SU-DHL-6 (cell line): ENCODE data around the gene MAIP1.

Experiments
- H2AFZ ChIP-seq: fragments of 200-600 bp; sonication (generic); 2 replicates; pipeline ENCODE4 v1.6.1; 2014; ENCODE audit warnings: low read depth, mild to moderate bottlenecking, moderate library complexity, mixed read lengths, antibody characterized with exemption, low read length; ENCODE audit not compliant: severe bottlenecking
- H3F3A ChIP-seq: fragments of 200-600 bp; shearing (Covaris generic); 2 replicates; pipeline ENCODE4 v1.6.0; 2016; ENCODE audit warnings: antibody characterized with exemption, mild to moderate bottlenecking; ENCODE audit not compliant: insufficient read depth
- H3K27ac ChIP-seq: fragments of 200-600 bp; sonication (generic); 2 replicates; pipeline ENCODE4 v1.5.1; 2016; ENCODE audit warnings: low read depth, mild to moderate bottlenecking, low read length, moderate library complexity, mixed read lengths
- H3K27me3 ChIP-seq: fragments of 200-600 bp; sonication (generic), shearing (Covaris generic); 2 replicates; pipeline ENCODE4 v1.6.0; 2014; ENCODE audit warnings: mild to moderate bottlenecking, low read length
- H3K36me3 ChIP-seq: fragments of 200-600 bp; sonication (generic); 2 replicates; pipeline ENCODE4 v1.6.1; 2014; ENCODE audit warnings: mild to moderate bottlenecking, low read length, mixed read lengths
- H3K4me2 ChIP-seq: fragments of 300-600, 200-600 bp; shearing (Covaris generic), sonication (generic); 2 replicates; pipeline ENCODE4 v1.6.0; 2014; ENCODE audit warnings: low read length, low read depth, mild to moderate bottlenecking; ENCODE audit not compliant: poor library complexity, severe bottlenecking
- H3K4me3 ChIP-seq: fragments of 200-600 bp; sonication (generic); 2 replicates; pipeline ENCODE4 v1.5.1; 2014; ENCODE audit warnings: antibody characterized with exemption, low read length, mild to moderate bottlenecking, mixed read lengths; ENCODE audit not compliant: insufficient read depth, poor library complexity, severe bottlenecking
- H3K79me2 ChIP-seq: fragments of 200-600 bp; sonication (generic); 2 replicates; pipeline ENCODE4 v1.6.1; 2014; ENCODE audit warnings: mild to moderate bottlenecking, low read length, moderate library complexity; ENCODE audit not compliant: insufficient read depth
- H3K9ac ChIP-seq: fragments of 200-600 bp; sonication (generic); 2 replicates; pipeline ENCODE4 v1.7.0; 2014; ENCODE audit warnings: mild to moderate bottlenecking, low read length
- H3K9me2 ChIP-seq: fragments of 200-600 bp; sonication (generic); replicated peaks from 2 replicates; pipeline ENCODE4 v1.6.1; 2014; ENCODE audit warnings: low read length; ENCODE audit not compliant: insufficient read depth
- H3K9me3 ChIP-seq: fragments of 200-600 bp; sonication (generic); 2 replicates; pipeline ENCODE4 v1.6.1; 2014; ENCODE audit warnings: low read length, mixed read lengths; ENCODE audit not compliant: insufficient read depth
- H4K20me1 ChIP-seq: fragments of 200-600 bp; sonication (generic); 2 replicates; pipeline ENCODE4 v1.6.1; 2014; ENCODE audit warnings: low read depth, mild to moderate bottlenecking, antibody characterized with exemption, low read length, moderate library complexity, mixed read lengths
- EZH2phosphoT487 ChIP-seq: fragments of 200-600 bp; sonication (generic), shearing (Covaris generic); conservative IDR thresholded peaks from 2 replicates; pipeline ENCODE4 v1.6.1; 2018; ENCODE audit warnings: mild to moderate bottlenecking, antibody characterized with exemption, low read length, moderate library complexity, mixed read lengths
- TF ChIP-seq, protein P1 (sequence below): fragments of 200-600 bp; sonication (generic); IDR thresholded peaks from one replicate; pipeline ENCODE4 v1.5.1; 2017; ENCODE audit warnings: antibody characterized with exemption, mild to moderate bottlenecking, low read length, moderate library complexity; ENCODE audit not compliant: insufficient read depth, poor library complexity, severe bottlenecking

MAIP1 gene

DNA sequence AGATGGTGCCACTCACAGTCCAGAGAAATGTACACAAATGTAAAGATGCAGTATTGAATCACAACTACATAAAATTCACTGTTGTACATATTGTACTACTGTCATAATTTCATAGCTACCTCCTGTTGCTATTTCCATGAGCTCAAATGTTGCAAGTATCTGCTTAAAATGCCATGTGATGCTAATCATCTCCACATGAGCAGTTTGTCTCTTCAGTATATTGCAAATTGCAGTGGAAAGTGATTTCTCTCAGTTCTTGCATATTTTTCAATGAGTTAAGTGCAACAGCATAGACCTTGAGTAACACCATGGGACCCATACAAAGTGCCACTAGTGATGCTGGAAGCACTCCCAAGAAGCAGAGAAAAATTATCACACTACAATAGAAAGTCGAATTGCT, 51.9 kb downstream of the MAIP1 start:
- H3K27ac ChIP-seq = no peak overlapping the region
- H2AFZ ChIP-seq = no peak overlapping the region
- no peaks in the 10 kb centered on the region for H3K79me2 ChIP-seq
- no peak overlapping the region for H3K4me2 ChIP-seq
- H3K36me3 ChIP-seq = no peaks in the 10 kb centered on the region
- no peak overlapping the region for H3K9ac ChIP-seq
- no peak for TF ChIP-seq EZH2phosphoT487
- TF ChIP-seq, protein P1, sequence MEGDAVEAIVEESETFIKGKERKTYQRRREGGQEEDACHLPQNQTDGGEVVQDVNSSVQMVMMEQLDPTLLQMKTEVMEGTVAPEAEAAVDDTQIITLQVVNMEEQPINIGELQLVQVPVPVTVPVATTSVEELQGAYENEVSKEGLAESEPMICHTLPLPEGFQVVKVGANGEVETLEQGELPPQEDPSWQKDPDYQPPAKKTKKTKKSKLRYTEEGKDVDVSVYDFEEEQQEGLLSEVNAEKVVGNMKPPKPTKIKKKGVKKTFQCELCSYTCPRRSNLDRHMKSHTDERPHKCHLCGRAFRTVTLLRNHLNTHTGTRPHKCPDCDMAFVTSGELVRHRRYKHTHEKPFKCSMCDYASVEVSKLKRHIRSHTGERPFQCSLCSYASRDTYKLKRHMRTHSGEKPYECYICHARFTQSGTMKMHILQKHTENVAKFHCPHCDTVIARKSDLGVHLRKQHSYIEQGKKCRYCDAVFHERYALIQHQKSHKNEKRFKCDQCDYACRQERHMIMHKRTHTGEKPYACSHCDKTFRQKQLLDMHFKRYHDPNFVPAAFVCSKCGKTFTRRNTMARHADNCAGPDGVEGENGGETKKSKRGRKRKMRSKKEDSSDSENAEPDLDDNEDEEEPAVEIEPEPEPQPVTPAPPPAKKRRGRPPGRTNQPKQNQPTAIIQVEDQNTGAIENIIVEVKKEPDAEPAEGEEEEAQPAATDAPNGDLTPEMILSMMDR = no peak
- H3K9me3 ChIP-seq = no peaks in the 10 kb centered on the region
- H4K20me1 ChIP-seq = no peaks in the 10 kb centered on the region
- no peak overlapping the region for H3K4me3 ChIP-seq
- H3F3A ChIP-seq = no peaks in the 10 kb centered on the region
- no peaks in the 10 kb centered on the region for H3K9me2 ChIP-seq
- H3K27me3 ChIP-seq = 0 out of 2 replicates have a peak, but pooled peaks cover 2% of the 10 kb centered on the region

DNA sequence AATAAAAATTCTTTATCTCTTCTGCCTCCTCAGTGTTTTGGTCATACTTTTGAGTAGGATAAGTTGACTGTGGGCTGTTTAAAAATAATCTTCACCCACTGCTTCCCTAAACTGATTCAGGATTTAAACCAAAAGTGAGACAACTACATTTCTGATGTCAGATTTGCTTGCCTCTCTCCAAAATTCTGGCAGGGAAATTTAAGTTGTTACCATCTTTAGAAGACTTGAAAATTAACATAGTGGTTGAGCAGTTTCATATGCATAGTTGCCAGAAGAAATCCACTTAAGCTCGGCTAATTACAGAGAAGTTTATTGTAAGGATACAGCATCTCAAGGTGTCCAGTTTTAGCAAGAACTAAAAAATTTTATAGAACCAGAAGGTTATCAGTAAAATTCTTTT, 57.0 kb downstream of the MAIP1 start:
- no peaks in the 10 kb centered on the region for H3K79me2 ChIP-seq
- no peak overlapping the region for H3K27ac ChIP-seq
- no peak overlapping the region for H2AFZ ChIP-seq
- H3K9ac ChIP-seq = no peak overlapping the region
- no peaks in the 10 kb centered on the region for H3F3A ChIP-seq
- no peaks in the 10 kb centered on the region for H3K27me3 ChIP-seq
- no peaks in the 10 kb centered on the region for H3K9me2 ChIP-seq
- no peak overlapping the region for H3K4me3 ChIP-seq
- H4K20me1 ChIP-seq = no peaks in the 10 kb centered on the region
- H3K4me2 ChIP-seq = no peak overlapping the region
- TF ChIP-seq EZH2phosphoT487 = no peak
- TF ChIP-seq, protein P1 = no peak
- H3K9me3 ChIP-seq = no peaks in the 10 kb centered on the region
- no peaks in the 10 kb centered on the region for H3K36me3 ChIP-seq
